PC-9 (cell line): ENCODE data around the gene RBFOX1.

Source experiments
- EZH2 ChIP-seq: fragments of 200-600 bp; sonication (generic); IDR thresholded peaks from 2 replicates; pipeline ENCODE4 v1.8.0; 2017; ENCODE audit warnings: antibody characterized with exemption, low read depth
- TF ChIP-seq, protein P1 (sequence below): fragments of 200-600 bp; sonication (generic); conservative IDR thresholded peaks from 2 replicates; pipeline ENCODE4 v1.6.1; 2017; ENCODE audit warnings: mixed run types, antibody characterized with exemption, mild to moderate bottlenecking, moderate library complexity

DNA sequence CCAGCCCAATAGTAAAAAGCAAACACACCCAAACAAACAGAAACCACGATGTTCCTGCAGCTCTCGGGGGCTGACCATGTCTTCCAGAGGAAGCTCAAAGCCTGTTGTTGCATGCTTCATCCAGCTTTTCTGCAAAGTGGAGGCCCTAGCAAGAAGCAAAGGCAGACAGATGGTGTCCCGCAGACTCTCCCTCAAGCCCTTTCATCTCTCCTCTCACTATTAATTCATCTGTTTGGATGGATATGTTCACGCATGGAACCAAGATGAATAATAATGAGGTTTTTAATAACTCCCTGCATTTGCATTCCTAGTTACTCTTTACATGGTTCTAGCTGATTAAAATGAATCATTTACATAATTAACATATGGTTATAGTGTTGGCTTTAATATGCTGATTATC lies 36.6 kb downstream of the RBFOX1 start:
- TF ChIP-seq, protein P1, sequence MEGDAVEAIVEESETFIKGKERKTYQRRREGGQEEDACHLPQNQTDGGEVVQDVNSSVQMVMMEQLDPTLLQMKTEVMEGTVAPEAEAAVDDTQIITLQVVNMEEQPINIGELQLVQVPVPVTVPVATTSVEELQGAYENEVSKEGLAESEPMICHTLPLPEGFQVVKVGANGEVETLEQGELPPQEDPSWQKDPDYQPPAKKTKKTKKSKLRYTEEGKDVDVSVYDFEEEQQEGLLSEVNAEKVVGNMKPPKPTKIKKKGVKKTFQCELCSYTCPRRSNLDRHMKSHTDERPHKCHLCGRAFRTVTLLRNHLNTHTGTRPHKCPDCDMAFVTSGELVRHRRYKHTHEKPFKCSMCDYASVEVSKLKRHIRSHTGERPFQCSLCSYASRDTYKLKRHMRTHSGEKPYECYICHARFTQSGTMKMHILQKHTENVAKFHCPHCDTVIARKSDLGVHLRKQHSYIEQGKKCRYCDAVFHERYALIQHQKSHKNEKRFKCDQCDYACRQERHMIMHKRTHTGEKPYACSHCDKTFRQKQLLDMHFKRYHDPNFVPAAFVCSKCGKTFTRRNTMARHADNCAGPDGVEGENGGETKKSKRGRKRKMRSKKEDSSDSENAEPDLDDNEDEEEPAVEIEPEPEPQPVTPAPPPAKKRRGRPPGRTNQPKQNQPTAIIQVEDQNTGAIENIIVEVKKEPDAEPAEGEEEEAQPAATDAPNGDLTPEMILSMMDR: no peak
- no peak for TF ChIP-seq EZH2
